Smooth muscle cell of the brain vasculature (primary cell): ENCODE results near the gene NLRP9.

Experiments used
- DNase-seq: peaks from one replicate; pipeline ENCODE4 v3.0.0-alpha.2; 2012; ENCODE audit warnings: low read depth, low spot score

Gene NLRP9

GRCh38 chr19:55674459-55674840 is 63.8 kb downstream of the NLRP9 start:
- no peak for DNase-seq

GRCh38 chr19:55673889-55674288 is 64.3 kb downstream of the NLRP9 start:
- no peak for DNase-seq

- DNase-seq, result no peak
Observed at GRCh38 chr19:55673465-55673864, 64.7 kb downstream of the NLRP9 start.

- DNase-seq, result no peak
Observed at GRCh38 chr19:55672418-55672817, 65.8 kb downstream of the NLRP9 start.

- DNase-seq, result no peak
Observed at GRCh38 chr19:55671054-55671378, 67.2 kb downstream of the NLRP9 start.

- no peak for DNase-seq
Observed at GRCh38 chr19:55670280-55671053, 67.7 kb downstream of the NLRP9 start.

- DNase-seq, result no peak
Observed at GRCh38 chr19:55669418-55670279, 68.6 kb downstream of the NLRP9 start.

GRCh38 chr19:55668603-55669348 is 69.4 kb downstream of the NLRP9 start:
- DNase-seq, result no peak

- DNase-seq, result no peak
Observed at GRCh38 chr19:55667958-55668357, 70.2 kb downstream of the NLRP9 start.

GRCh38 chr19:55667511-55667910 is 70.7 kb downstream of the NLRP9 start:
- no peak for DNase-seq

GRCh38 chr19:55667006-55667381 is 71.2 kb downstream of the NLRP9 start:
- DNase-seq, result no peak

GRCh38 chr19:55666343-55667005 is 71.7 kb downstream of the NLRP9 start:
- no peak for DNase-seq

GRCh38 chr19:55663846-55664536 is 74.2 kb downstream of the NLRP9 start:
- DNase-seq, result no peak

GRCh38 chr19:55661826-55662225 is 76.4 kb downstream of the NLRP9 start:
- no peak for DNase-seq

GRCh38 chr19:55660991-55661390 is 77.2 kb downstream of the NLRP9 start:
- no peak for DNase-seq

GRCh38 chr19:55660404-55660803 is 77.8 kb downstream of the NLRP9 start:
- no peak for DNase-seq

GRCh38 chr19:55659822-55660221 is 78.4 kb downstream of the NLRP9 start:
- DNase-seq, result no peak

GRCh38 chr19:55658846-55659459 is 79.2 kb downstream of the NLRP9 start:
- DNase-seq, result no peak
